Measurements from ENCODE around the gene DHRSX. TPM values are rescaled to one million over a fixed set of nuclear protein-coding genes. Genes with fewer than 3 reads are reported as not detected.
"Not testable (repeated sequence)": the region's sequence is repeated elsewhere in the genome, so short reads cannot be mapped to it uniquely, and the experiment has no call there.

DHRSX gene
- total and polyA plus RNA-seq, 9 donors, result 12.2 to 25.9 (median 20.4) TPM

DNA sequence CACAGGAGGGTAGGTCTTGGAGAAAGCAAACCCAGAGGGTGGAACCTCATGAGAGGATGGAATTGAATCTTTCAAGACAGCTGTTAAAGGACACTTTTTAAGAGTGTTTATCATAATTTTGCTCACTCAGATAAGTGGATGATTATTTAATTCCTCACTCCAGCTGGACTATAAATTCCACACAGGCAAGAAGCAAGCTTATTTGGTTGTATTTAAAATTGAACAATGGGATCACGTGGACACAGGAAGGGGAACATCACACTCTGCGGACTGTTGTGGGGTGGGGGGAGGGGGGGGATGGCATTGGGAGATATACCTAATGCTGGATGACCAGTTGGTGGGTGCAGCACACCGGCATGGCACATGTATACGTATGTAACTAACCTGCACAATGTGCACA is 116.3 kb downstream of the DHRSX start:
- intact Hi-C loops (cut with DNase I), result no loop called here
- Histone ChIP-seq H3K4me3 (no peak overlapping the region), H3K27me3 (no peaks in the 10 kb centered on the region), H3K36me3 (no peaks in the 10 kb centered on the region), H3K4me1 (ENCODE audit: insufficient read depth) (no peaks in the 10 kb centered on the region), H3K9me3 (no peaks in the 10 kb centered on the region), H3K27ac (no peak overlapping the region)
- TF ChIP-seq POLR2A (IDR thresholded peaks at IDR 0.05) (no peak), EP300 (IDR thresholded peaks at IDR 0.05) (no peak)
- TF ChIP-seq, protein P1, sequence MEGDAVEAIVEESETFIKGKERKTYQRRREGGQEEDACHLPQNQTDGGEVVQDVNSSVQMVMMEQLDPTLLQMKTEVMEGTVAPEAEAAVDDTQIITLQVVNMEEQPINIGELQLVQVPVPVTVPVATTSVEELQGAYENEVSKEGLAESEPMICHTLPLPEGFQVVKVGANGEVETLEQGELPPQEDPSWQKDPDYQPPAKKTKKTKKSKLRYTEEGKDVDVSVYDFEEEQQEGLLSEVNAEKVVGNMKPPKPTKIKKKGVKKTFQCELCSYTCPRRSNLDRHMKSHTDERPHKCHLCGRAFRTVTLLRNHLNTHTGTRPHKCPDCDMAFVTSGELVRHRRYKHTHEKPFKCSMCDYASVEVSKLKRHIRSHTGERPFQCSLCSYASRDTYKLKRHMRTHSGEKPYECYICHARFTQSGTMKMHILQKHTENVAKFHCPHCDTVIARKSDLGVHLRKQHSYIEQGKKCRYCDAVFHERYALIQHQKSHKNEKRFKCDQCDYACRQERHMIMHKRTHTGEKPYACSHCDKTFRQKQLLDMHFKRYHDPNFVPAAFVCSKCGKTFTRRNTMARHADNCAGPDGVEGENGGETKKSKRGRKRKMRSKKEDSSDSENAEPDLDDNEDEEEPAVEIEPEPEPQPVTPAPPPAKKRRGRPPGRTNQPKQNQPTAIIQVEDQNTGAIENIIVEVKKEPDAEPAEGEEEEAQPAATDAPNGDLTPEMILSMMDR (IDR thresholded peaks at IDR 0.05), result no peak
- 69 to 84% (median 83%) methylated on average over 4 of the region's 4 CpGs for WGBS, 3 donors
- no peak for DNase-seq

DNA sequence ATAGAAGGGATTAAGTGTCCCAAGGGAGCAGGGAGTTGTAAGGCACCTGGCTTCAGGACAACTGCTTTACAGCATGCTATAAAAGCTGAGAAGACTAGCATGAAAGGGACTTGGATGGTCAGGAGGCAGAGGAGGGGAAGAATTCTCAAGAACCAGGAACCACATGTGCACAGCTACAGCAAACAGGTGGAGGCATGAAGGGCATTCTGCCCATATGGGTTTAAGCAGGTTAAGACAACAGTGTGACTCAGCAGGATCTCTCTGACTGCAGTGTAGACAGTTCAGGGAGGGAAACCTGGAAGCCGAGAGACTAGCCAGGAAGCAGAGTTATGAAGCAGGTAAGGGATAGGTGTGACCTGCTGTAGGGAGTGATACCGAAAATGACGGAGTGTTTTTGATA is 117.0 kb downstream of the DHRSX start:
- WGBS, 3 donors, result 89 to 97% (median 95%) methylated on average over 3 of the region's 3 CpGs
- H3K27ac ChIP-seq, result no peak overlapping the region
- H3K36me3 ChIP-seq, result no peaks in the 10 kb centered on the region
- no peak overlapping the region for H3K4me3 ChIP-seq
- no peaks in the 10 kb centered on the region for H3K4me1 ChIP-seq (ENCODE audit: insufficient read depth)
- no peaks in the 10 kb centered on the region for H3K9me3 ChIP-seq
- TF ChIP-seq POLR2A (IDR thresholded peaks at IDR 0.05) (no peak), EP300 (IDR thresholded peaks at IDR 0.05) (no peak)
- TF ChIP-seq, protein P1 (IDR thresholded peaks at IDR 0.05), result no peak
- no peak for DNase-seq
- intact Hi-C loops (cut with DNase I), result no loop called here
- no peaks in the 10 kb centered on the region for H3K27me3 ChIP-seq

DNA sequence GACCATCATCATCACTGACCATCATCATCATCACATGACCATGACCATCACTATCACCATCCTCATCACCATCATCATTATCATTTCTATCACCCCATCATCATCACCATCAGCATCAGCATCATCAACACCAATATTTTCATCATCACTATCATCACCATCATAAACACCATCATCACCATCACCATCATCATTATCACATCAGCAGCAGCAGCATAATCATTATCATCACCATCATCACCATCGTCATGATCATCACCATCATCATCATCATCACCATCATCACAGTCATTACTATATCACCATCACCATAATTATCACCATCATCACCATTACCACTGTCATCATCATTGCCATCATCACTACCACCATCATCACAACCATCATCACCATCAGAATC is 117.6 kb downstream of the DHRSX start:
- TF ChIP-seq EP300 (IDR thresholded peaks at IDR 0.05) (no peak), POLR2A (IDR thresholded peaks at IDR 0.05) (no peak)
- TF ChIP-seq, protein P1 (IDR thresholded peaks at IDR 0.05), result no peak
- intact Hi-C loops (cut with DNase I), result no loop called here
- Histone ChIP-seq H3K36me3 (no peaks in the 10 kb centered on the region), H3K9me3 (no peaks in the 10 kb centered on the region), H3K4me3 (no peak overlapping the region), H3K27ac (no peak overlapping the region), H3K27me3 (no peaks in the 10 kb centered on the region), H3K4me1 (ENCODE audit: insufficient read depth) (no peaks in the 10 kb centered on the region)
- DNase-seq, result no peak
- 95 to 96% (median 96%) methylated on average over 1 of the region's 1 CpG for WGBS, 3 donors

DNA sequence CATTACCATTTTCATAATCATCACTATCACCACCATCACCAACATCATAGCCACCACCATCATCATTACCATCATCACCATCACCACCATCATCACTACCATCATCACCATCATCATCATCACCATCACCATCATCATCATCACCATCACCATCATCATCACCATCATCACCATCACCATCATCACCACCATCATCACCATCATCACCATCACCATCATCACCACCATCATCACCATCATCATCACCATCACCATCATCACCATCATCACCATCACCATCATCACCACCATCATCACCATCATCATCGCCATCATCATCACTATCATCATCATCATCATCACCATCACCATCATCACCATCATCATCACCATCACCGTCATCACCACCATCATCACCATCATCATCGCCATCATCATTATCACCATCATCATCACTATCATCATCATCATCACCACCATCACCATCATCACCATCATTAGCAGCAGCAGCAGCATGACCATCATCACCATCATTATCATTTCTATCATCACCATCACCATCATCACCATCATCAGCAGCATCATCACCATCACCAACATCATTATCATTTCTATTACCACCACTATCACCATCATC is 118.2 kb downstream of the DHRSX start:
- H3K27ac ChIP-seq; H3K9me3 ChIP-seq; H3K36me3 ChIP-seq; H3K4me1 ChIP-seq (ENCODE audit: insufficient read depth); H3K27me3 ChIP-seq; intact Hi-C loops (cut with DNase I); H3K4me3 ChIP-seq; DNase-seq: not testable (repeated sequence)
- WGBS, 3 donors, result 92 to 98% (median 93%) methylated on average over 3 of the region's 3 CpGs

DNA sequence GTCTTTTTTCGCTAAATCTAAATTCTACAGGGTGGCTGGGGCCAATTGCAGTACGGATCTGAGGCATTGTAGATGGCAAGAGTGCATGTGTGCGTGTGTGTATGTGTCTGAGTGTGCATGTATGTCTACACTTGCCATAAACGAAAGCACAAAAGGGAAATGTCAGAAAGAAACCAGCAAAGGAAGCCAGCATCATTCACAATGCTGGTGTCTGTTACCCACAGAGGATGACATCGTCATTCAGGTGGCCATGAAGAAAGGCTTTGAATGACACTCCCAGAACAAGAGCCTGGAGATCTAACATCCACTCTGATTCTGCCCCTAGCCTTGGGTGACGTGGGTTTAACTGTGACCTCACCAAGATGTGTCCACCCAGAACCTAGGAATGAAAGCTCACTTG is 124.6 kb downstream of the DHRSX start:
- DNase-seq, result no peak
- intact Hi-C loops (cut with DNase I), result no loop called here
- Histone ChIP-seq H3K27ac (no peak overlapping the region), H3K4me3 (no peak overlapping the region), H3K27me3 (no peaks in the 10 kb centered on the region), H3K36me3 (no peaks in the 10 kb centered on the region), H3K4me1 (ENCODE audit: insufficient read depth) (no peaks in the 10 kb centered on the region), H3K9me3 (no peaks in the 10 kb centered on the region)
- TF ChIP-seq, protein P1 (IDR thresholded peaks at IDR 0.05), result no peak
- TF ChIP-seq EP300 (IDR thresholded peaks at IDR 0.05), result no peak
- no peak for TF ChIP-seq POLR2A (IDR thresholded peaks at IDR 0.05)
- 92 to 95% (median 95%) methylated on average over 6 of the region's 6 CpGs for WGBS, 3 donors
